GM12801 (cell line): Measurements from ENCODE around the gene PCP4.

Experiments used
- TF ChIP-seq, protein P1 (sequence below): IDR thresholded peaks from one replicate; pipeline ENCODE4 v1.5.1; 2011; ENCODE audit warnings: control low read depth; ENCODE audit not compliant: insufficient read length; ENCODE audit errors: extremely low read depth

PCP4 gene

GRCh38 chr21:39866093-39866492 lies 1.1 kb upstream of the PCP4 start:
- TF ChIP-seq, protein P1, sequence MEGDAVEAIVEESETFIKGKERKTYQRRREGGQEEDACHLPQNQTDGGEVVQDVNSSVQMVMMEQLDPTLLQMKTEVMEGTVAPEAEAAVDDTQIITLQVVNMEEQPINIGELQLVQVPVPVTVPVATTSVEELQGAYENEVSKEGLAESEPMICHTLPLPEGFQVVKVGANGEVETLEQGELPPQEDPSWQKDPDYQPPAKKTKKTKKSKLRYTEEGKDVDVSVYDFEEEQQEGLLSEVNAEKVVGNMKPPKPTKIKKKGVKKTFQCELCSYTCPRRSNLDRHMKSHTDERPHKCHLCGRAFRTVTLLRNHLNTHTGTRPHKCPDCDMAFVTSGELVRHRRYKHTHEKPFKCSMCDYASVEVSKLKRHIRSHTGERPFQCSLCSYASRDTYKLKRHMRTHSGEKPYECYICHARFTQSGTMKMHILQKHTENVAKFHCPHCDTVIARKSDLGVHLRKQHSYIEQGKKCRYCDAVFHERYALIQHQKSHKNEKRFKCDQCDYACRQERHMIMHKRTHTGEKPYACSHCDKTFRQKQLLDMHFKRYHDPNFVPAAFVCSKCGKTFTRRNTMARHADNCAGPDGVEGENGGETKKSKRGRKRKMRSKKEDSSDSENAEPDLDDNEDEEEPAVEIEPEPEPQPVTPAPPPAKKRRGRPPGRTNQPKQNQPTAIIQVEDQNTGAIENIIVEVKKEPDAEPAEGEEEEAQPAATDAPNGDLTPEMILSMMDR = no peak

DNA sequence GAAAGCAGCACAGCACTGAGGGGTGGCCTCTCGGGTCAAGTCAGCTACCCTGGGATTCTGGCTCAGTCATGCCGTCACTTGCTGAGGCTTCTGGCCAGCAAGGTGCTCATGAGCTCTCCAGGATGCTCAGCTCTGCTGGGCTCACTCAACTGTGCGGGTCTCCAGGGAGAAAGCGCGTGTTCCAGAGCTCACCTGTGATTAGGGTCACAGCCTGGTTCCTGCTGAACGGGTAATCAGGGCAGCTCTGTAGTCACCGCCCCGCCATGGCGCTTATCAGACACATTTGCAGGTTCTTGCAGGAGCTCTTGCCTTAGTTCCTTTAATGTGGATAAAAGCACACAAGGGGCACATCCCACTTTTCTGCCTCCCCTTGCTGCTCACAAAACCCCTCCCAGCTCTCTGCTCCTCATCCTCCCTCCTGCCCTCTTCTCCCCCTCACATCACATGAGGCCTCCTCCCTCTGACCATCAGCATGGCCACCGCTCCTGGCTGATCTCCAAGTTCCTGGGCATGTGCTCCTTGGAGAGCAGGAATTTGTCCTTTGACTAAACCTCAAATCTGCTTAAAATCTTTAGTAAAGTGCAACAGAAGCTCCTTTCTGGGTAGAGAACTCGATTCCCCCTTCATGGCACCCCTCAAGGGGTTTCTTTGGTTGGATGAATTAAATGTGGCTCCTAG lies 2.0 kb downstream of the PCP4 start:
- TF ChIP-seq, protein P1 = no peak

DNA sequence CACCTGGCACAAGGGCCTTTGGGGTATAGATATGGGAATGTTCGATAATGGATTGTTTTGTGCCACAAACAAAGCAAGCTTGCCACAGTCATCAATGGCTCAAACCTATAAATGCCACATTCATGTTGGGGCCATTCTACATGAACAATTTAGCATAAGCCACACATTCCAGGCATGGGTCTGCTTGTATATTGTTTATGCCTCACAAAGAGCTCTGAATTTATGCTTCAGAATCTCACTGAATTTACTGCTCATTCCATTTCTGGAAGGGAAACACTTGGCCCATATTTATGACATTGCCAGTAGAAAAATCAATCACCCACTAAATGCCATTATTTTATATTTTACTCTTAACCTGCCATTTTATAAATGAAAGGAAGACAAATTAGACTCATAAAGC lies 6.4 kb downstream of the PCP4 start:
- TF ChIP-seq, protein P1 = no peak

DNA sequence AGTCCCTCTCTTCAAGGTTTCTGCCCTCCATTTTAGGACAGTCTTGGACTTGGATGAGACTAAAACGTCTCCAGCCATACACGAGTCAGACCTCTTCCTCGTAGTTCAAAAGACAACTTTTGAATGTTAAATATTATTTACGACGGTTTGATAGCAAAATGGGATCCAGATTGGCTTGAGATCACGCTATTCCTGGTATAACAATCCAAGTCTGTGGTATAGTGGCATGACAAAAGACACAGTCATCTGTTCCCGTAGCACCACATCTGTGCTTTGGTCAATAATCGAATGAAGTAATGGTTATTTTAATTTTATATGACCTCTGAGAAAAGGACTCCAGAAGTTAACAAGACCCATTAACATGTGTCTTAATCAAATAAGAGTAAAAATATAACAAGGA lies 7.0 kb downstream of the PCP4 start:
- TF ChIP-seq, protein P1 = no peak

DNA sequence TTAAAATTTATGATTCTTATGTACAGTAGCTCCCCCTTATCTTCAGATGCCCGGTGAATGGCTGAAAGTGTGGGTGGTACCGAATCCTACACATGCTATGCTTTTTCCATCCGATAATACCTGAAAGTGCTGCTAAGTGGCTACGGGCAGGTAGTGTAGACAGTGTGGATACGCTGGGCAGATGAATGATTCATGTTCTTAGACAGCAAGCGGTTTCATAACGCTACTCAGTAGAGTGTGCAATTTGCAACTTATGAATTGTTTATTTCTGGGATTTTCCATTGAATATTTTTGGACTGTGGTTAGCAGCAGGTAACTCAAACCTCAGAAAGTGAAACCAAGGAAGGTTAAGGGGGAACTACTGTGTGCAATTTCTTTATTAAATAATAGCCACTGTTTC lies 7.5 kb downstream of the PCP4 start:
- TF ChIP-seq, protein P1 = no peak

DNA sequence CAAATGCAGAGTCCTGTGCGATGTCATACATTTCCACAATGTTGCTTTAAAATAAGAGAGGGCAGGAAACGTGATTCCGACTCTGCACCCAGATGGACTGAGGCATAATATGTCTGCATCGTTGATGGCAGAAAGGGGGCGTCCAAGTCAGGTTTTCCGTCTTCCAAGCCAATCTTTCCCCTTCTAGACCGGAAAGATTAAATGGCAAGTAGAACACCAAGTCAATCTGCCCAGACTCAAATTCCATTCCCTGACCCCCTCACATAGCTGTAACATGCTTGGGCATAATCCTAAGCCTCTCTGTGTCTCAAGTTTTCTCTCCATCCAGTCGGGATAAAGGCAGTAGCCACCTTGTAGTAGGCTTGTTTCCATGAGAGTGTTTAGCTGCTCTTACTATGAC lies 14.4 kb downstream of the PCP4 start:
- TF ChIP-seq, protein P1 = no peak

DNA sequence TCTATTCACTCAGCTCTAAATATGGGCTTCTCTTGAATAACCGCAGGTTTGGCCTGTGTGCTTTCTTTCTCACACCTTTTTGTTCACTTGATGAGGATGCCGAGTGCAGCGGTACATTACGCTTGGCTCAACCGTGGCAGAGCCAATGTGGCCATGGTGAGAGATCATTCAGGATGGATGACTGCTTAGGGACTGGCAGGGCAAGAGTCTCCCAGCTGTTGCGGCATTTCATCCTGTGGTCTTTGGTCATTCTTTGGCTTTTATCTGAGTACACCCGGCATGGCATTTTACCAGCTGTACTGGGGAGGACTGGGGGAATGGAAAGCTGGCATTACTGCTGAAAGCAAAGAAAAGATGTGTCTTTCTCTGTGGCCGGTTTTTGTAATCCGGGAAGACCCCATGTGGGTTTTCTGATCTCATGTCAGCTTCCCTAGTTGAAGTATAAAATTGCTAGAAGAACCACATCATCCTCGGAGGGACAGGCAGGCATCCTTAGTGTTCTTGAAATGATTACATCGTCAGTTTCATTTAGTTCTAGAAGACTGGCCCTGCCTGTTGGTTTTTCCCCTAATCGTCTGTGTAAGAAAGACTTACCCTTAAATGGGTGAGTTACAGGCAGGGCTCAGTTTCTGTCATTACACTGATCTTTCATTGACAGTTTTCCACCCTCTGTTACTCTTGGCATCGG lies 15.1 kb downstream of the PCP4 start:
- TF ChIP-seq, protein P1 = no peak
